K562 (cell line): ENCODE measurements around the gene PDE9A.
A peak's percentile ranks its signal among the peaks of the same experiment; 100 is the strongest.

ENCODE experiments used
- ATF2 ChIP-seq: sonication (generic); formaldehyde crosslinking; IDR thresholded peaks from 2 replicates; pipeline ENCODE4 v1.8.1; 2022; ENCODE audit warnings: missing genetic modification reagents
- CTCF ChIP-seq, 3 experiments: IDR thresholded peaks in 2 of 3; conservative IDR thresholded peaks in 1 of 3; 2 replicates each; pipeline ENCODE4 v1.5.1; 2011 to 2012; ENCODE audit warnings: low read length in 3 of 3, mild to moderate bottlenecking in 3 of 3, control low read depth in 2 of 3, improper control_type of control experiment in 1 of 3, inconsistent platforms in 1 of 3, low read depth in 1 of 3, mixed read lengths in 1 of 3, moderate library complexity in 1 of 3; ENCODE audit not compliant: insufficient read depth in 2 of 3
- MCM3 ChIP-seq: fragments of 450-650 bp; IDR thresholded peaks from 2 replicates; pipeline ENCODE4 v1.6.1; 2016
- POLR3A ChIP-seq: IDR thresholded peaks from 2 replicates; pipeline ENCODE4 v1.6.1; 2011; ENCODE audit warnings: borderline replicate concordance, mild to moderate bottlenecking, moderate library complexity; ENCODE audit not compliant: insufficient read length, insufficient read depth; ENCODE audit errors: extremely low read depth
- RAD21 ChIP-seq, 2 experiments: fragments of 250-450 bp in 1 of 2; fragments of 450-650 bp in 1 of 2; sonication (Bioruptor Pico) in 1 of 2; formaldehyde crosslinking in 1 of 2; IDR thresholded peaks in 1 of 2; conservative IDR thresholded peaks in 1 of 2; 2 replicates each; pipeline versions ENCODE4 v1.4.0 to v1.8.0; 2020 to 2022; ENCODE audit warnings: mild to moderate bottlenecking in 2 of 2, moderate library complexity in 1 of 2
- TAF1 ChIP-seq: IDR thresholded peaks from 2 replicates; pipeline ENCODE4 v1.6.1; 2011; ENCODE audit warnings: mild to moderate bottlenecking, low read length, moderate library complexity; ENCODE audit not compliant: insufficient read depth, control insufficient read depth, severe bottlenecking; ENCODE audit errors: extremely low read depth
- USF2 ChIP-seq: sonication (generic); formaldehyde crosslinking; IDR thresholded peaks from 2 replicates; pipeline ENCODE4 v1.5.0; 2020; ENCODE audit warnings: missing genetic modification reagents
- ZNF609 ChIP-seq: sonication (generic); formaldehyde crosslinking; IDR thresholded peaks from 2 replicates; pipeline ENCODE4 v1.8.1; 2023; ENCODE audit warnings: missing genetic modification reagents, mild to moderate bottlenecking, borderline replicate concordance

GRCh38 chr21:42688841-42689371, 35.5 kb downstream of the PDE9A start:
- TF ChIP-seq ATF2 (CRISPR knock-in tag) (no peak), POLR3A (no peak), MCM3 (no peak), TAF1 (no peak), USF2 (CRISPR knock-in tag) (no peak), CTCF (IDR thresholded peaks at IDR 0.05 in 2 of 3, conservative IDR thresholded peaks at IDR 0.05 in 1 of 3; ENCODE audit: insufficient read depth in 2 of 3, low read depth in 1 of 3, low read length in 3 of 3) (peak; percentile 49 to 61 (median 57)), RAD21 (CRISPR knock-in tag; conservative IDR thresholded peaks at IDR 0.05 in 1 of 2, IDR thresholded peaks at IDR 0.05 in 1 of 2) (peak in 1 of 2 experiments; percentile 24; a peak in 1 of 4 replicates), ZNF609 (CRISPR knock-in tag) (no peak)
